GM21390 (cell line): ENCODE results near the gene CXorf65.

ENCODE experiments used
- ATAC-seq: cut with Tn5 transposase; IDR thresholded peaks from one replicate; pipeline ENCODE4 v1.9.1; 2021; ENCODE audit not compliant: unreplicated experiment

CXorf65 gene

DNA sequence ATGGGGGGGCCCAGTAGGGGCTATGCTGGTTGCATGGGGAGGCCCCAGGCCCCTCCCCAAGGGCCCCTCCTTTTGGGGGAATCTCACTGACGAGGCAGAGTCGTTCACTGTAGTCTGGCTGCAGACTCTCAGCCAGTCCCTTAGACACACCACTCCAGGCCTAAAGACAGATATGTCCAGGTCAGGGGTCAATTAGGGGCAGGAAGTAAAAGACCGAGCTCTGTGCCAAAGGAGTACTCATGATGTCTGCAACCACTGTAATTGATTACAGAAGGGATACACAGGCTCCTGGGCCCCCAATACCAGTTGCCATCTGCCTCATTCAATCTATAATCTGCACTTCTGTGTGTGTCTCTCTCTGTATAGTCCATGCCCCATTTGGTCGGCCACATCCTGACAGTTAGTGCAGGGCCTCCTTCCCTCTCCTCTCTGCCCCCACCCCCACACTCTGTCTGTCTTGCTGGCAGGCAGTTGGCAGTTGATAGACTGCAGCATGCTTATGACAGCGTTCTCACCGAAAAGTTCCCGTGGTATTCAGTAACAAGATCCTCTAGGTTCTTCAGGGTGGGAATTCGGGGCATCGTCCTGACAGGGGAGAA, 1.3 kb upstream of the CXorf65 start:
- ATAC-seq, result no peak

DNA sequence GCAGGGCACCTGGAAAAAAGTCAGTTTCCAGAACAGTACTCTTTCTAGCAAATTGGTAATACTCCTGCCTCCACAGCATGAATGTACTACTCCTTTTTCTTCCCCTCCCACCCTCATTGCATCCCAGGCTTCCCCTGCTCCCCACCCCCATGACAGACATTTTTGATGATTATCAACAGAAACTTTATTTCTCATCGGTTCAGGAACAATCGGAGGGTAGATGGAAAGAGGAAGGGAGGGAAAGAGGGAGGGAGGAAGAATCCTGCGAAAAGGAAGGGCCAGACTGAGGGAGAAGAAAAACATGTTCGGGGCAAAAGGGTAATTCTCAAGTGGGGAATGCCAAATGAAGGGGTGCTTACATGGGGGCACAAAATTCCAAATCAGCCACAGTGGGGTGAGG, 705 bp upstream of the CXorf65 start:
- ATAC-seq, result no peak

DNA sequence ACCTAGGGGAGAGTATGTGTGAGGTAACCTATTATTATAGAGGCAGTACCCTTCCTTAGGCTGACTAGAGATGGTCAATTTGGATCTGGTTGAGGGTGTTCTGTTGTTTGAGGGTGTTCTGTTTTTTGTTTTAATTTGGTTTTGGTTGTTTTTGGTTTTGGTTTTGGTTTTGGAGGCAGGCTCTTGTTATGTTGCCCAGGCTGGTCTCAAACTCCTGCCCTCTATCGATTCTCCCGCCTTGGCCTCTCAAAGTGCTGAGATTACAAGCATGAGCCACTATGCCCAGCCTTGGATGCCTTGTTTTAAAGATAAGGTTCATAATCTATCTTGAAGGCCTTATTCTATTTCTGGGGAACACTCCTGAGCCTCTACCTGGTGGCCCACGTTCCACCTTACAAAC, 912 bp downstream of the CXorf65 start:
- ATAC-seq, result no peak

DNA sequence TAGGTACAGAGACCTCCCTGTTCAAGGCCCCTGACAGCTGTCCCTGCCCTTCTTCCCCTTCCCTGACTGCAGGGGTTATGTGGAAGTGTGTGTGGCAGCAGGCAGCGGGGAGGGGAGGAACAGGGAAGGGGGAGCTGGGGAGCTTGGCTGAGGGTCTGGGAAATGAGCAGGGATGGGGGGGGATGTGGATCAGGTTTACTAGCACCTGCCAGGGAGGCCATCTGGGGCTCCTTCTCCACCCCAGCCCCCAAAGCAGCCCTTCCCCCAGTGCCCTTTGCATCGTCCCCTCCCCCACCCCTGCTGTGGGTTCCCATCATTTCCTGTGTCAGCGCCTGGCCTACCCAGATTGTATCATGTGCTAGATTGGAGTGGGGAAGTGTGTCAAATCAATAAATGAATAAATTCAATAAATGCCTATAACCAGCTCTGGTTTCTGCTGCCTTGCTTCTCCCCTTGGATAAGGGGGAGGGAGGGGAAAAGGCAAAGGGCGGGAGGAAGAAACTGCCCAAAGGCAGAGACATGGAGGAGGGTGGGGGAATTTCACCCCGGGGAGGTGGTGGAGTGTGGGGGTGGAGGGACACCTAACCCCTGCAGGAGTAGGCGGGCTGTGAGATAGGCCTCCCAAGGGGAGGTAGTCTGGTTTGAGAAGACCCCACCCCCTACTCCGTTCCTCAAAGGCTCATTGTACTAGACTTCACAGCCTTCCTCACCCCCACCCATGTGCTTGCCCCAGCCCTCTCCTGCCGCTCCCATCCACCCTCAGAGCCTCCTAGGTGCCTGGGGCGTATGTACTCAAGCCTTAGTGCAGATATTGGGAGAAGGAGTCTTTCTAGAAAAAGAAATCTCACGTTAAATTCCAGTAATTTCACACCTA, 3.2 kb downstream of the CXorf65 start:
- no peak for ATAC-seq

DNA sequence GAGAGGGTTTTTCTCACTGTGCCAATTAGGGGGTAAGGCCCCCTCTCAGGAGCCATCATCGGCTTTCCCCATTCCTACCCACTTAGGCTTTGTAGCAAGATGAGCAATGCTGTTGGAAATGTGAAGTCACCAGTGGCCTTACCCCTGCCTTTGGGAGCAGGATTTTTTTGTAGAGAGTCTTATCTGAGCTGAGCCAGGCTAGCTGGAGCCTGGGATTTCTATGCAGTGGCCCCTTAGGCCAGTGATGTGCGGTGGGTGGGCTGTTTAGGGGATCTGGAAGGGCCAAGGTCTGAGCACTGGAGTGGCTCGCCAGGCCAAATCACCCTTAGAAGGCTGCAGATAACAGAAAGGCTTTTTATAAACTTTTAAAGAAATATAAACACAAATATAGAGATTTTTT, 4.2 kb downstream of the CXorf65 start:
- no peak for ATAC-seq

DNA sequence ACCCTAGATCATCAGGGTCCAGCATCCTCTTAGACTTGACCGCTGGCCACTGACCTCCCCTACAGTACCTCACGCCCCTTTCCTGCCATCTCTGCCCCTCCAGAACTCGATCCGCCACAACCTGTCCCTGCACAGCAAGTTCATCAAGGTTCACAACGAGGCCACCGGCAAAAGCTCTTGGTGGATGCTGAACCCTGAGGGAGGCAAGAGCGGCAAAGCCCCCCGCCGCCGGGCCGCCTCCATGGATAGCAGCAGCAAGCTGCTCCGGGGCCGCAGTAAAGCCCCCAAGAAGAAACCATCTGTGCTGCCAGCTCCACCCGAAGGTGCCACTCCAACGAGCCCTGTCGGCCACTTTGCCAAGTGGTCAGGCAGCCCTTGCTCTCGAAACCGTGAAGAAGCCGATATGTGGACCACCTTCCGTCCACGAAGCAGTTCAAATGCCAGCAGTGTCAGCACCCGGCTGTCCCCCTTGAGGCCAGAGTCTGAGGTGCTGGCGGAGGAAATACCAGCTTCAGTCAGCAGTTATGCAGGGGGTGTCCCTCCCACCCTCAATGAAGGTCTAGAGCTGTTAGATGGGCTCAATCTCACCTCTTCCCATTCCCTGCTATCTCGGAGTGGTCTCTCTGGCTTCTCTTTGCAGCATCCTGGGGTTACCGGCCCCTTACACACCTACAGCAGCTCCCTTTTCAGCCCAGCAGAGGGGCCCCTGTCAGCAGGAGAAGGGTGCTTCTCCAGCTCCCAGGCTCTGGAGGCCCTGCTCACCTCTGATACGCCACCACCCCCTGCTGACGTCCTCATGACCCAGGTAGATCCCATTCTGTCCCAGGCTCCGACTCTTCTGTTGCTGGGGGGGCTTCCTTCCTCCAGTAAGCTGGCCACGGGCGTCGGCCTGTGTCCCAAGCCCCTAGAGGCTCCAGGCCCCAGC, 5.7 kb downstream of the CXorf65 start:
- ATAC-seq, result no peak

DNA sequence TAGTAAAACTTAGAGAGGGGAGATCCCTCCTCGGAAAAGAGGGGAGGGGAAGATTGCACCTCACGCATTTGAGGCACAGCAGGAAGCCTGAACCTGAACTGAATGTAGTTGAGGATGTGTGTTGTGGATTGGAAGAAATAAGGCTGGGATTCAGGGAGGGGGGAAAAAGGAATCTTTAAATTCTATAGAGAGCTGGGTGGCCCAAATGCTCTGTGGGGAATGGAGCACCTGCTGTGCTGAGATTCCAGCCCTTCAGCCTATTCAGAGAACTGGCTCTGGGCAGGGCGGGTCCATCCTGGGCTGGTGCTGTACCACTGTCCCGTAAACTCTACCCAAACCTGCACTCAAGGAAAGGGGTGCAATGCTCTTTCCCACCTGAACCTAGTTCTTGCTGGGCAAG, 6.8 kb downstream of the CXorf65 start:
- ATAC-seq, result no peak

DNA sequence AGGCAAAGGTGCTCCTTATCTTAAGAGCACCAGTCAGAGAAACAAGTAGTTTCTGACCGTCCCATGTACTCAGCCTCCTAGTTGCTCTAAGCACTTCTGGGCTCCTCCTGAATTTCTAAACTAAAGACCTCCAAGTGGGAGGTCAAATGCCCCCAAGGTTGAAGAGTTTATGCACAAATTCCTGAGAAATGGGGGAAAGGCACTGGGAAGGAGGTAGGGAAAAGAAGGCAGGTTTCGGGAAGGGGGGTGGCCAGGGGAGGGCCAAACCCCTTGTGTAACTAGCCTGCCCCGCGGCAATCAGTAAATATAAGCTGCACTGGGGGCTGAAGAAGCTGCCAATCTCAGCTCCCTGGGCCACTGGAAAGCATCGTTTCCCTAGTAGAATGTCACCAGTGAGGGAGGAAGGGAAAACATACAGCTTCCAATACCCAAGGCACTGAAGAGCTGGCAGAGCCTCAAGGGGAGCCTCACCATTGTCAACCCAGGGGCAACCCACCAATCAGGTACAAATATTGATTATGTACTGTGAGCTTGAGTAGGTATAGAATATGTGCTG, 7.5 kb downstream of the CXorf65 start:
- ATAC-seq, result no peak

DNA sequence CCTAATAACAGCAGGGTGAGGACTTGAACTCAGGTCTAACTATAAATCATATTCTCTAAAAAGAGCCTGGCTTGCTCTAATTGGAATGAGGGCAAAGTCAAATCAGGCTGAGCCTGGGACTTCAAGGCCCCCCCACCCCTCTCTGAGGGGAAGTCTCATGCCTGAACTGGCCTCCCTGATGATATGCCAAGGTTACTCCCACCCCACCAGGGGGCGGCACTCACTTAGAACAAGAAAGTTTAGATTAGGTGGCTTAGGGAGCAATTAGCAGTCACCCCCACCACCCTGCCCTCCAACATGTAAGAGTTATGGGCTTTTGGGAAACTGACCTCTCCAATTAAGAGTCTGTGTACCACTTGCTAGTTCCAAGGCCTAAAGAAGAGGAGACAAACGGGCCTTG, 8.2 kb downstream of the CXorf65 start:
- no peak for ATAC-seq

DNA sequence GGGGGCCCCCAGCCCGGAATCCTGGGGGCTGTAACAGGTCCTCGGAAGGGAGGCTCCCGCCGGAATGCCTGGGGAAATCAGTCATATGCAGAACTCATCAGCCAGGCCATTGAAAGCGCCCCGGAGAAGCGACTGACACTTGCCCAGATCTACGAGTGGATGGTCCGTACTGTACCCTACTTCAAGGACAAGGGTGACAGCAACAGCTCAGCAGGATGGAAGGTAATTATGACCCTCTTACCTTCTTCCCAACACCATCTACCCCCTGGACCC, 9.8 kb downstream of the CXorf65 start:
- no peak for ATAC-seq

DNA sequence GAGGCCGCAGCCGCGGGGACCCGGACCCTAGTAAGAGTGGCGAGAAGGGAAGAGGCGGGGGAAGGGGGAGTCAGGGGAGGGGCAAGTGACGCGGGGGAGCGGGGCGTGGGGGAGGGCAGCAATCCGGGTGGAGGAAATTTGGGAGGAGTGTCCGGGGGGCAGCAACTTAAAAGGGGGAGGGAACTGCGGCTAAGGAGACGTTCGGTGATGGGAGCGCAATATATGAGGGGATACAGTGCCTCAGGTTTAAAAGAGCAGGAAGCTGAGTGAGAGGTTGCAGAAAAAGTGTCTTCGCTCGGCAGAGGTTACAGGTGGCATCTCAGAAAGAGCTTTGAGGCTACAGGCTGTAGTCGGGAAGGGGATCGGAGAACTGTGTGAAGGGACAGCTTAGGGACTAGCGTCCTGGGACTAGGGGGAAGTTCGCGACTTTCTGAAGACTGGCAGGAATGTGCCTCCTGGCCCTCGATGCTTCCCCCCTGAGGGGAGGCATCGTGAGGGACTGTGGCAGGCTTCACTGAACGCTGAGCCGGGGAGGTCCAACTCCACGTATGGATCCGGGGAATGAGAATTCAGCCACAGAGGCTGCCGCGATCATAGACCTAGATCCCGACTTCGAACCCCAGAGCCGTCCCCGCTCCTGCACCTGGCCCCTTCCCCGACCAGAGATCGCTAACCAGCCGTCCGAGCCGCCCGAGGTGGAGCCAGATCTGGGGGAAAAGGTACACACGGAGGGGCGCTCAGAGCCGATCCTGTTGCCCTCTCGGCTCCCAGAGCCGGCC, 10.4 kb downstream of the CXorf65 start:
- peak; percentile 8 for ATAC-seq

DNA sequence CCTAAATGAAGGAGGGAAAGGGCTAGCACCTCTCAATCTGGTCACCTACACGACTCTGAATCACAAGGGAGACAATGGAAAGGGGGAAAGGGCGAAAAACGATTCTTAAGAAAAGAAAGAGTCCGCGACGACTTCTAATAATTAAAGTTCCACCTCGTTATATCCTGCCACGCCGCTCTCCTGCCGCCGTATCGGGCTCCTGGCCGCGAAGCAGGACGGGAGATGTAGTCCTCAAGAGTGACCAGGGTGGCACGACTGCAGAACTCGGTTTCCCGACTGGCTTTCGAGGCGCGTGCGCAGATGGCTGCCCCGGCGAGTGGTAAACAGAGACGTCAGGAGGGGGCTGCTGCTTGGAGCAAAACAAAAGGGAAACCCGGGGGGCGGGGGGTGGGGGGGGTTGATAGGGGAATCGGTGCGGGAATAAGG, 11.0 kb downstream of the CXorf65 start, which contains the start of gene FOXO4:
Gene FOXO4 (plus strand): TSS at position 297 of the 426 bp plus-strand sequence. CDS start 678 bp downstream, outside the sequence.
- peak; percentile 91 for ATAC-seq

DNA sequence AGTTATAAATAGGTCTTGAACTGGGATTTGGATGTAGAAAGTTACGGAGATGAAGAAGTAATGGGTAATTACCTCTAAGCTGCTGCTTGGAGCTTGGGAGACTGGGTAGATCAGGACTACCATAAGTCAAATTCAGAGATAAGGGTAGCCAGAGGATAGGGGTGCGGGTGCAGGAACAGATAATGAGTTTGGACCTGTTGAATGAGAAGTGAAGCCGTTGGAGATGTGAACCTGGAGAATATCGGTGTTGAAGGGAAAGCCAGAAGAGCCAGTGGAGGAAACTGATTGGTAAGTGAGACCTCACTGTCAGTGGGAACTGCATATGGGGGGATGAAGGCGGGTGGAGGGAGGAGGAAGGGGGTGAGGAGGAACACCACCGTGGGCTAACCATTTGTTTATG, 11.5 kb downstream of the CXorf65 start:
- ATAC-seq, result no peak

DNA sequence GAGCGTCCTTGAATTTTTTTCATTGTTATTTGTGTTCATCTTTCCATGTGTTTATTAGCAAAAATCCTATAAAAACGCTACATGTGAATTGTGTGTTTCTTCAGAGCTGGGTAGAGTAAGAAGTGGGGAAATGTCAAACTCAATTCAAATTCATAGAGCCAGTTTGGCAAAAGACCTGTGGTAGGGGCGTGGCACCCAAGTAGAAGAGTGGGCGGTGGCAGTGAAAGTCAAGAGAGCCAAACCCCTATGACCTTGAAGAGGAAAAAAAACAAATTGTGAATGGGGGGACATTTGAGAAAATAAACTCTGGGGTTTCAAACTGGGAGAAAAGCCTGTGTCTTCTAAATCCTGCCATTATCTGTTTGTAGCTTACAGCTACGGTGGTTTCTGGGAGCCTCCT, 15.3 kb downstream of the CXorf65 start:
- no peak for ATAC-seq

DNA sequence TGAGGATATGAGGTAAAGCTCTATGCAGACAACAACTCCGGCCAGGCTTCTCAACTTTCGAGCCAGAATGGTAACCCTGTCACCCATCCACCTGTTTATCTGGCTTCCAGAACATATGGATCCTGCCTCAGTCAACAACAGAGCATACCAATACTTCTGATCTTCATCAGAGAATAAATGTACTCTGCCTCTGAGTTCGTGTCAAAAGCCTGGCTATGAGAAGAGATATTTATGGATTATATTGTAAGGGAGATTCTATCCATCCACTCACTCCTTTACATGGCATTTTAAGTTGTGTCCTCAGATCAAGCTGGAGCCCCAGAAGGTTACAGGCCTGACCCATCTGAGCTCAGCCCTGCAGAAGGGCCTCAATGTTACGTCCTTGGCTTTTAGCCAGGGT, 20.6 kb downstream of the CXorf65 start:
- ATAC-seq, result no peak

DNA sequence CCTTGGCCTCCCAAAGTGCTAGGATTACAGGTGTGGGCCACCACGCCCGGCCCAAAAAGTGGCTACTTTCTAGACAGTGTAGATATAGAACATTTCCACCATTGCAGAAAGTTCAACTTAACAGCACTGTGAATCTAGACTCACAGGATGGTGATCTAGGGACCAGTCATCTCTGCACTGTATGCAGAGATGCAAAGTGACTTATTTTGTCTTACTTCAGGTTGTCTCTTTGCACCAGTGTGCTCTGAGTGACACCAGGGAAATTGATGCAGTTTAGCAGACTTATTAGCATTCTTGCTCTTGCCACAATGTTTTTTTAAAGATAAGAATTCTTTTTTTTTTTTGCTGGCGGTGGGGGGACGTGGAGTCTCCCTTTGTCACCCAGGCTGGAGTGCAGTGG, 23.7 kb downstream of the CXorf65 start:
- ATAC-seq, result no peak

DNA sequence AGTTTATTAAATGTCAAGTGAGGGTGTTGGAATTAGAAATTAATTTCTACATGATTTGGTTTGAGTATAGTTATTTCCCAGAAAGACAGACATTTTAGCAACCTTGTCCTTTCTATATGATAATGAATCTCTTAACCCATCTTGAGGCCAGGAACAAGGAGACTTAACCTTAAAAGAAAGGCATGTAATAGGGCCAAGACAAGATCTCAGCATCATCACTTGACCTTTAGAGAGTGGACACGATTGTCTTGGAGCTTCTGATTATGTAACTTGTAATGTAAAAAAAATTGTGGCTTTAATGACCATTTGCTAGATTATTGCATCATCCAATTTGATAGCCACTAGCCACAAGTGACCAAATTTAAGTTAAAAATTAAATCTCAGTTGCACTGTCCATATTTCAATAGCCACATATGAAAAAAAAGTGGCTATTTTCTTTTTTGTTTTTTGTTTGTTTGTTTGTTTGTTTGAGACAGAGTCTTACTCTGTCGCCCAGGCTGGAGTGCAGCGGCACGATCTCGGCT, 24.4 kb downstream of the CXorf65 start:
- ATAC-seq, result no peak

DNA sequence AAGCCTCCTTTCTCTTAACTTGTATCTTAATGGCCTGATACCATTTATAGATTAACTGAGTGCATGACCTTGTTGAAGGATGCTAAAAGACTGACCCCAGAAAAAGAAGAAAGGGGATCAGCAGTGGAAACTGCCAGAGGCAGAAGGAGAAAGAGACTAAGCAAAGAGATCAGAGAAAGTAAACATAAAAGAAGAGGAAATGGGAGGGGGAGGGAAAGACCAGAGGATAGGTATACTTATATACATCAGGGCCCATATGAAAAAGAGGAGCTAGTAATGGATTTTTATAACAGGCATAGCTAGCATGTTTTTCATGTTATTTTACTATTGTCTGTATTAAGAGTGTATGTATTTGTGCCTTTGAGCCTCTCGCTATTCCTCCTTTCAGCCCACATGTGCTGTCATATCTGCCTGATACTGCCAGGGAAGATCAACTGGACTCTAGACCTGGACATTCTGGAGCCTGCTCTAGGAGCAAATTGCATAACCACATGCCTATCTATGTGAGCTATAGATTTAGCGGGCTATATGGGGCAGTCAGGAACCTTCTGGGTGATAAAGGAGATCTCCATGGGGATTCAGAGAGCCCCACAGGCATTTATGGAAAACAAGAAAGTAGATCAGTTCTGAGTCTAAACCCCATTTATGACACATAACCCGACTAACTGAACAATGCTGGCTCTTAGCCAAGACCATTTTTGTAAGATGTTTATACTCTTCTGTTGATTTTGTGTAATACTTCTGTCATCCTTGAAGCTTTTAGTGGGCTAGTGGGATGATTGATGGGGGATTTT, 25.0 kb downstream of the CXorf65 start:
- no peak for ATAC-seq

DNA sequence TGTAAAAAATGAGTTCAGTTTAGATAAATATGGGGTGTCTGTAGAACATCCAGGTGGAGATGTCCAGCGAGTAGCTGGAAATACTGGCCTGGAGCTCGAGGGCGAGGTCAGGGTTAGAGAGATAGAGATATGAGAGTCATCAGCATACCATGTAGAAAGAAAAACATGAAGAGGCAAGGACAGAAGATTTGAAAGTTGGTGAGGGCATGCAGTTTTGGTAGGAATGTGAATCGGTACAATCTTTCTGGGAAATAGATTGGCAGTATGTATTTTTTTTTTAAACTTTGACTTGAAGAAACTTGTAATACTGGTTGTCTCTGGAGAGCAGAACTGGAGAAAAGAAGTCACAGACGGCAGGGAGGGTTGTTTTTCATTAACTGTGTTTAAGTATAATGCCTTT, 36.0 kb downstream of the CXorf65 start:
- no peak for ATAC-seq
